GM18858 (cell line): ENCODE measurements around the gene TRPV6.

ENCODE experiments used
- ATAC-seq: cut with Tn5 transposase; IDR thresholded peaks from one replicate; pipeline ENCODE4 v1.9.1; 2021; ENCODE audit not compliant: unreplicated experiment

The TRPV6 gene

DNA sequence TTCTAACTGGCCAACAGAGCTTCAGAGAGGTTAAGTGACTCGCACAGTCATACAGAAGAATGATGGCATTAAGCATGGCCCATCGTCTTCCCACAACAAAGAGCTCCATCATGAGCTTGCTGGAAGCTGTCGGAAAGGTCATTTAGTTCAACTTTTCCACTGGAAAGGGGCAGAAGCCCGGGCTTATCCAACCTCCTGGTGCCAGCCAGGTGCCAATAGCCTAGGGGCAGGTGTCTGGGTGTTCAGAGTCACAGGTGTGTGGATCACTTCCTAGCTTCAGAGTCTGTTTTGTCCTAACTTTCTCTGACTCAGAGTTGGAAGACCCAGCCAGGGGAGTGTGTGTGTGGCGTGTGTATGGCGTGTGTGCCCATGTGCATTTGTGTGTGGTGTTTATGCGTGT is 1.3 kb upstream of the TRPV6 start:
- ATAC-seq = no peak

DNA sequence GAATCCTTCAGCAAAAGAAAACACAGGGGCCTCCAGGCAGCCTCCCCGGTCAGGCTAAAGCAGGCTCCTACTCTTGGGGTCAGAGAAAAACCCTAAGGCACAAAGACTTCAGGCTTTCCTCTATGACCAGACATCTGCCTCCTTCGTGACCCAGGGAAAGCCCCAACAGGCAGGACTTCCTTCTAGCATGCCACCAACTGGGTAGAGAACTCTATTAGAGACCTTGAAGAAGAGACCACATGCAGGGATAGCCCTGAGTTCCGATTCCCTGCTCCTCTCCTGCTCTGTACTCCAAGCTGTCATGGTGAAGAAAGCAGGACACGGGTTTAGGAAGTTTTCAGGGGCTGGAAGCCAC is 1.3 kb downstream of the TRPV6 start:
- no peak for ATAC-seq

DNA sequence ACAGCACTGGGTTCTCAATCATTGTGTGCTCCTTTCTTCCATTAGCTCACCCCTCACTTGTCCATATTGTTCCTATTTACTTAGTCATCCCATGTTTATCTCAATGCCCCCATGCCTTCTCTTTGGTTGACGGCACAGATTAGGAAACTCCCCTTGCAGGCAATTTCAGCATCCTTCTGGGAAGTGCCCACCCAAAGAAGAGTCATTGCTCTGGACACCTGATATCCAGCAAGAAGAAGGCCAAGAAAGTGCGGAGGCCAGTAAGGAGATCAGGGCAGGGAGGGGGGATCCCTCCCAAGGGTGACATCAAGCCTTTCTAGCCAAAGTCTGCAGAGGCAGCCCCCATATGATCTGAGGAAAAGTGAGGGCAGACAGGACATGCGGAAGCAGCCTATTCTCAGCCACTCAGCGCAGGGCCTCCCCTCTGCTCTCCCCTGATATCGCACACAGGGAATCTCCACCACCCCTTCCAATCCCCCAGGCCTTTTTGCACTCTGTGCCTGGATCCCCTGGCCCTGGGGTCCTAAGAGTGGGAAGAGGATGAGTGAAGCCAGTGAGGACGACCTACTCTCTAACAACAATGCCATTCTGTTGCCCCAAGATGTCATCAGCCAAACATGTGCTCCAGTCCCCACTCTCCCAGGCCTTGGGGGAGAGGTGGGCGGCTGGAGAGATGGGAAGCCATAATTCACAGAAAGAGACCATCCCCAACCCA is 1.8 kb downstream of the TRPV6 start:
- ATAC-seq = no peak

DNA sequence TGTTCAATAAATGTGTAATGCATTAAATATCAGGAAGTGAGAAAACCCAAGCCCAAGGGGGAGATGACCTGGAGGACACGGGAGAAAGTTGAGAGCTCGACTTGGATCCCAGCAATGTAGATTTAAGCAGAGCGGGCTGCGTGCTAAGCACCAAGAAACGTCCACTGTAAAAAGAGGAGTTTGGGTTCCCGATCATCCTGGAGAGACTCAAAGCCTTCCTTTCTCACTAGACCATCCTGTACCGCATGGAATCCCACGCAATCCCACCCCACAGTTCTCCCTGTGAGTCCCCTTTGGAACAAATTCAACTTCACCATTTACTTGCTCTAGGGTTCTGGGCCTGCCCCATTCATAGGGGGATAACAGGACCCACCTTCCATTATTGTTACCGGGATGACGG is 2.4 kb downstream of the TRPV6 start:
- no peak for ATAC-seq

DNA sequence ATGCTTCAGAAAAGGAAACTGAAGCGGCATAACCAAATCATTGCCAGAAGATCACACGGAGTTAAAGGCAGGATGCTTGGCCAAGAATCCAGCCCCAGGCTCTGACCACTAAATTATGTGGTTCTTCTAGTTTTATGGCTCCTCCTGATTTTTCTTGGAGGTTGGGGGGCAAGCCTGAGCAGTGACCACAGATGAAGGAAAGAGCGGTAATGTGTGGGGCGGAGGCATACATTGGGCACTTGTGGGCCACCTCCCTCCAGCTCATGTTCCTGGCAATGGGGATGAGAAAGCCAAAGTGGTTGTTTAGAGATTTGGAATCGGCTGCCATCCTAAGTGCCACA is 3.2 kb downstream of the TRPV6 start:
- no peak for ATAC-seq

DNA sequence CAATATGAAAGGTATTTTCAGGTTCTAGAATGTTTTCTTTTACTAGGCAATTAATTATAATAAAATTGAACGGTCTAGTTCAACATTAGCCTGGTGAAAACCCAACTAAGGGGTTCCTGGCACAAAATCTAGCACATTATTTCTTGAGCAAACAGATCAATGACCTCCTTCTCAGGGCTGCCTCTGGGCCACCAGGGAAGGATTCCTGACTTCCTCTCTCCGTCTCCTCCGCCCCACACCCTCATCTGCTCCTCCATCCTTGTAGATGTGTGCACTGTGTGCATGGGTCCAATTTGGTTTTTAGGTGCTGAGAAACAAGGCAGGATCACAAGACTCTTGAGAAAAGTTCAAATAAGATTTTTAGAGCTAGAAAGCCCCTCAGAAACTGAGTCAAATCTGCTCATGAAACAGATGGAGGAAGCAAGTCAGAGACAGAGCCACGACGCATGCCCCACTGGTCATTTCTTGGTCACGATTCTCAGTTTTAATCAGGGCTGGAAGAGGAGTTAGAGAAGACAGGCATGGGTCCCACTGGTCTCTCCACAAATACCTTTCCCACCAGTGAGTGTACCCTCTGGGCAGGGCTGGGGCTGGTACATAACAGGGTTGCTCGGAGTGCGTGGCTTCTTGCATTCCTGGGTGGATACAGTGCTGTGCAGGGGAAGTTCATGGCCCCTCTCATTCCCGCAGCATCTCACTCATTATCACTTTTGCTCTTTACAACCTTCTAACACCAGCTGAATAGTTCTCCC is 3.8 kb downstream of the TRPV6 start:
- ATAC-seq = no peak

DNA sequence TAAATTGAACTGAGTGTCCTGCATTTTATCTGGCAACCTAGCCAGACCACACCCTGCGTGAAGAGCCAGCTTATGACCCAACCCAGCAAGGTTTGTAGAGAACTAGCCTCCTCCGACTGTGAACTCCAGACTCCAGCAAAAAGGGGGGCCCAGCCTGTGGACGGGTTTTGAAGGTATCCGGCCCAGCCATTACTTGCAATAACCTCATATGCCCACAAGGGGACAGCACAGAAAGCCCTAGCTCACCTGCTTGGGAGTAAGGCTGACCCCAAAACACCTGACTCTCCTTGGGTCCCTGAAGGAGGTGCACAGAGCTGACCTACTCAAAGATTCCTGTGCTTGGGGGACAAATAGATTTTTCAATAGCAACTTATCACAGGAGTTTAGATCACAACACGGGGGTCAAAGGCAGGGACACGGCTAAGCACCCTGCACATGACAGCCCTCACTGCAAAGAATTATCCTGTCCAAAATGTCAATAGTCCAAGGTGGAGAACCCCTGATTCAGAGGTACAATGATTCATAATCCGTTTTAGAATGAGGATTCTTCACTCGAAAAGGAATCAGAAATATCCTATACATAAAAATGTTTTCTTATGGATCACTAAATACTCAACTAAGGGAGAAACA is 4.6 kb downstream of the TRPV6 start:
- peak; percentile 54 for ATAC-seq

DNA sequence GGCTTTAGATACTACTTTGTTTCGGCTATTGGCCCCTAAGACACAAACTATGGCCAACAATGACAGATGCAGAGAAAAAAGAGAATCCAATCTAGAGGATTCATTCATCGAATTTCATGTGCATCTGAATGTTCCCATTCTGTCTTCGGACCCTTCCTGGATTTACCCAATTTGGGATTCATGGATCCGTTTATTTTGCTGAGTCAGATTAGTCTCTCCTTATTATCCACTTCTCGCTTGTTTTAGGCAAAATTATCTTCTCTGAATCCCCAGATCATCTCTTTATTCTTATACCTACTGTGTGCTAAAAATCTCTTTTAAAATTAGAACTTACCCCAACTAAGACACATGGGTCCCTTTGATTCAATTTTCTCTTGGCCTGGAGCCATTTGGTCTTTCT is 6.5 kb downstream of the TRPV6 start:
- no peak for ATAC-seq

DNA sequence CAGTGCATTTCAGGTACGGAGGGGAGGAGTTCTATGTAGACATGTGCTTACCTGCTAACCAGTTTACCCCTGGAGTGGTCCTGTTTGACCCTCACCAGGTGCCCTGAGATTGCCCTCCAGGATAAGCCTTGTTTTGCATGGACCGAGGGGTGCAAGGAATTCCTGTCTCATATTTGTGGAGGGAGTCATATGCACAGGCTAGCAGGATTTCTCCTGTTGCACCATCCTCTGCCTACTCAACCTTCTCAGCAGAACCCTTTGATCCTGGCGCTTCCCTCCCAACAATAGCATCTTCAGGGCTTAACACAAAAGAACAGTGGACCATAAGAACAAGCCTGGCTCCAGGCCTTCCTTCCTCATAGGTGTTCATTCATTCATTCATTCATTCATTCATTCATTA is 7.2 kb downstream of the TRPV6 start:
- ATAC-seq = no peak

DNA sequence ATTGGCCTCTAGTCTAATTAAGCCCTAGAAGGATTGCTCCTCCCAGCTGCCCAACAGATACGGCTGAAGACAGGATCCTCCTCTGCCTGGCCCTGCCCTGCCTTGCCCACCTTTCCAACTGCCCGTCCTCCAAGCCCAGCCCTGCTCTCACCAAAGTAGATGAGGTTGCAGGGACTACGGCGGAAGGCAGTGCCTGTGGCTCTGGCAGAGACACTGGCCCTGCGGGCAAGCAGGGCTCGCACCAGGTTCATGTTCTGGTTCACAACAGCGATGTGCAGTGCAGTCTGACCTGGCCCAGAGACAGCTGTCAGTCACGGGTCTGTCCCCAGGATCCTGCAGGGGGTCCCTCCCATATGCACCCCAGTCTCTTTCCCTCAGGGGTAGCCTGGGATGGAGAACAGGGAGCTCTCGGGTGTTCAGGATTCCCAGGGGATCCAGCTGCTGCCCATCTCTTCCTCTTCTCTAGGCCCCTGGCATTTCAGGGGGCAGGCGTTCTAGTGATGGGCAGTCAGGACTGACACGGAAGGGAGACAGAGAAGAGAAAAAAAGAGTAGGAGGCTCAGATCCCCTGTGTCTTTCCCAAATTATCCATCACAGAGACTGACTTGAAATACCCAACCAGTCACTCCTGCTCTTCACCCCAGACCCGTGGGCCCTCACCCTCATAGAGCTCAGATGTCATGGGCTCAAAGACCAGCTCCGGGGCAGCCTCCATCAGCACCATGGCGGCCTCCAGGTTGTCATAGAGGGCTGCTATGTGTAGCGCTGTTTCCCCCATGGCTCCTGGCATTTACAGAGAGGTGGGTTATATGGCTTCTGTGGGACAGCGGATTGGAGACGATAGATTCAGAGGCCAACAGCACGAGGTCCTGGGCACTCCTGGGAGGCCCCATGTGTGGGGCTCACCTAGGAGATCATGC is 8.3 kb downstream of the TRPV6 start:
- ATAC-seq = no peak

DNA sequence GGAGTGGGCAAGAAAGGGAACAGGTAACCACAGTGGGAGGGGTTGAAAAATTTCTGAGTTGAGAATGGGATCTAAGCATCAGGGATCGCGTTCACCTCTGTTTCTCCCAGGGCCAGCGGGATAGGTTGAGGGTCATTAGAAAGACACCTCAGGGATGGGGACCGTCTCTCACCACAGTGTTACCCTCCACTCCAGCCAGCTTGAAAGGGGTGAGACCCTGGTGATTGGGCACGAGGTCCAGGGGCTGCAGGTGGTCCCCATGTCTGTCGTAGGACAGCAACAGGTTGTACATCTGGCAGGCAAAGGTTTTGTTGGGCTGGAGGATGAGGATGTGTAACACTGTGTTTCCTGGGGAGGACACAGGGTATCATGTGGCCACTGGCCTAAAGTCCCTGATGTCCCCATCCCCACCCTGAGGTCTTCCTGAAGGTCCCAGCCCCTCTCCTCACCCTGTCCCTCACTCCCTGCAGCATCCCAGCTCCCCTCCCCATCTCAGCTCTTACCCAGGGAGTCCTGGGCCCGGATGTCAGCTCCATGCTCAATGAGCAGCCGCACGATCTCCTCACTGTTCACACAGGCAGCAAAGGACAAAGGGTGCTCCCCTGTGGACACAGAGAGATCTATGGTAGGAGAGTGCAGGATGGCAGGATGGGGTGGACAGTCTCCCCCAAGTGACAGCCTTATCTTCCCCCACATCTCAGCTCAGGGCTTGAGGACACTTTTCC is 9.1 kb downstream of the TRPV6 start:
- ATAC-seq = no peak

DNA sequence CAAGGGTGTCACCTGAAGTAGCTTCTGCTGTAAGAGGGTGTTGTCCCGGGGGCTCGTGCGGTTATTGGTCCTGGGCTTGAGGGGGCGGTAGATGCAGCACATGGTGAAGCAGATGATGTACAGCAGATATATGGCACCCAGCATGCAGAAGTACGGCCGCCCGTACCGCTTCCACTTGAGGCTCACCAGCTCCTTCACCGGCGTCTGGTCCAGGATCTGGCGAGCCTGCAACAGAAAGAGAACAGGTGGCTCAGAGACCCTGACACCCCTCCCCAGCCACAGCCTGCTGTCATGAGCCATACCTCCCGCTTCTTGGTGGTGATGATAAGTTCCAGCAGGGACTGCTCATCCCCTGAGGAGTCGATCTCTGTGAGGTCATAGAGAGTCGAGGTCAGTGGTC is 10.1 kb downstream of the TRPV6 start:
- no peak for ATAC-seq

DNA sequence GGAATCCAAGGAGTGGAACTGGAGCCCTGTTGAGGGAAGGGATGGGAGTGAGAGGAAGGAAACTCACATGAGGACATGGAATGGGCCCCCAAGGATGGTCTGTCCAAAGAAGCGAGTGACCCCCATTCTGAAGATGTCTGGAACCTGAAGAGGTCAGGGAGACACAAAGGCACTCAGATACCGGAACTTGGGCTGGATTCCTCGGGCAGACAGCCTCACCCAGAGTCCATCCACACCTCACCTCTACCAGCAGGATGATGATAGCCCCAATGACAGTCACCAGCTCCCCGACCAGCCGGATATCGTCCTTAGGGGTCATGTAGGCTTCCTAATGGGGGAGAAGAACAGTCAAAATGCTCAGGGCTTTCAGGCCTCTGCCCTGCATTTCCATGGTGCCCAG is 10.7 kb downstream of the TRPV6 start:
- ATAC-seq = no peak

DNA sequence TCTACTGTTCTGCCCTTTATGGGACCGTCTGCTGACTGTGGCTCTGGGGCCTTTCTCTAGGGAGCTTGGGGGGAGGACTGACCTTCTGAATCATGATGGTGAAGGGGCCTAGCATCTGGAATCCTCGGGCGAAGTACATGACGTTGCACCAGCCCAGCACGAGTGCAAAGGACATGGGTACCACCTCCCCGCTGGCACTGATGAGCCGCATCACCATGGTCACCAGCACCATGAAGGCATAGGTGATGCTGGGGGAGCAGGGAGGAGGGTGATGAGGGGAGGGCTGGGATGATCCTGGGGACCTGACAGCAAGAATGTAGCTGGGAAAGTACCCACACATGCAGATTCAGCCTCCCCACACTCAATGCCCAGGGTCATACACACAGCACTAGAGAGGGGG is 11.1 kb downstream of the TRPV6 start:
- ATAC-seq = no peak

DNA sequence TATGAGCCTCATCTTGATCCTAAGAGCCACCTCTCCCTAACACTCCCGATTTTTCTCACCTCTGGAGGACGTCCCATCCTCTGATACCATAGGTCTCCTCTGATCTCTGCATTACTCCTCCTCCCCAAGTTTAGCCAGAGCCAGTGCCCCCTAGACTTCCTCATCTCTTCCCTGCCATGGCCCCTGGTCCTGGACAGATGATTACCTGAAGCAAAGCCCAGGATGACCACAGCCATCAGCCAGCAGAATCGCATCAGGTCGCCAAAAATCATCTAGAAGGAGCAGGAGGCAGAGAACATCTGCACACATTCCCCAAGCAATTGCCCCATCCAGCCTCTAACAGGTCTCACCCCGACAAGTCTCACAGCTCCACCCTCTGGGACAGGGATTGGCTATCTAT is 11.7 kb downstream of the TRPV6 start:
- ATAC-seq = no peak

DNA sequence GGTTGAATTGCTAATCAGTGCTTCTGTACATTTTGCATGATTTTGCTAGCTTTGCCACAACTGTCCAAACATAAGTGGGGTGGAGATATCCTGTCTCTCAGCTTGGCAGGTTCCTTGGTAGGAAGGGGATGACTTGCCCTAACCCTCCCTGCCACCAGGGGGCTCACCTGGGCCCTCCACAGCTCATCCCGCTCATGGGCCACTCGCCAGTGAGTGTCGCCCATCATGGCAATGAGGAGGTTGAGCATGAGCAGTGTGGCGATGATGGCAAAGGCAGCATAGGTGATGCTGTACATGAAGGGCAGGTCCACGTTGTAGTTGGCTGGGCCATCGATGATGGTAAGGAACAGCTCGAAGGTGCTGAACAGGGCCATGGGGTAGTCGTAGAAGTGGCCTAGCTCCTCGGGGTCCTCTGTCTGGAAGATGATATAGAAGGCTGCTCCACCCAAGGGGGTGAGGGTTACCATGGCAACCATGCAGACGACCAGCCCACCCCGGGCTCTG is 12.2 kb downstream of the TRPV6 start:
- ATAC-seq = no peak

DNA sequence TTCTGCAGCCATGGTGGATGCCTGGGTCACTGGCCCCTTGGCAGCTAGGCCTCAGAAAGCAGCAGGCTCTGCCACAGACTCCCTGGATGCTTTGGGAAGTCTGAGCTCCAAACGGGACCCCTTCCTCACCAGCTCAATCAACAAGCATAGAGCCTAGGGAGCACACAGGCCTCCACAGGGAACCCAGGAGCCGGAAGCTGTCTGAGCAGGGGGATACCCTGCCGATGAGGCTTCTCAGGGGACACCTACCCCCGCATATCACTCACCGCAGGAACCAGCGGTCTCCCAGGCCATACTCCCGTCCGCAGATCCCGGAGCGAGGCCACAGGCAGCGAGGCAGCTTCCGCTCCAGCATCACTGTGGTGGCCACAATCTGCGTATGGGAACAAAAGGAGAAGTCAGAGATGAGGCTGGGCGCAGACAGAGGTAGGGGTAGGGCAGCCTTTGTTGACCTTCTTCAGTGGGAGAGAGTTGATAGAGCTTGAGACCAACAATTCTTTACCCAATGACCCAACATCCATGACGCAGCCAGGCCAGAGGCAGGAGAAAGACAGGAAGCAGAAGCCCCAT is 13.4 kb downstream of the TRPV6 start:
- no peak for ATAC-seq

DNA sequence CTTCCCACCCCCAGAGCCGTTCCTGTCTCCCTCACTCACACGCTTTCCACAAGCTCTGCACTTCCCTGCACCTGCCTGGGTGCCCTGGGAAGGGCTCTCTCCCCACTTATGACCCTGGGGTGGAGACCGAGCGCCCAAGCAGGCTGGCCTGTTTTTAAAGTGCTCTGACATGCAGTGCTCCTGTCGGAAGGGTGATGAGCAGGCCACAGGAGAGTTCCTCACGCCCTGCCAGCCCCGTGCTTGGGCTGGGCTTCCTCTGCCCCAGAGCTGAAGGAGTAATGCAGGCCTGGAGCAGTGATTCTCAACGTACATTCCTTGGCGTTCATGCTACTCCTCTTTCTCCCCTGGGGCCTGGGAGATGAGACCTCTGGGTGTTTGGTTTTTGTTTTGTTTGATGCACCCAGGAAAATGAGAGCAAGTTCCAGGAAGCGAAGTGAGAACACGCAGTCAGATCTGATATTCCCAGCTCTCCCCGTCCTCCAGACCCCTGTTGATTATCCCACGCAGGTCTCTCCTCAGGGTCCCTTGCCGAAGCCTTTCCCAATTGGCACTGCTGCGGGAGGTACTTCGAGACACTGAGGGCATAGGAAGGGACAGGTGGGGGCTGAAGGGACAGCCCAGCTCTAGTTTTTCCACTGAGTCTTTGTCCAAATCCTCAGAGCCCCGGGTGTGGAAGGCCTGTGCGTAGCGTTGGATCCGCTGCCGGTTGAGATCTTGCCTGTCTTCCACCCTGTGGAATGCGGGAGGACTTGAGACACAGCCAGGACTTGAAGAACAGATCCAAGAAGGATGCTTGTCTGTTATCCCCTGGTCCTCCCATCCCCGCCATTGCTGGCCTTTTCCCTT is 14.1 kb downstream of the TRPV6 start:
- no peak for ATAC-seq

DNA sequence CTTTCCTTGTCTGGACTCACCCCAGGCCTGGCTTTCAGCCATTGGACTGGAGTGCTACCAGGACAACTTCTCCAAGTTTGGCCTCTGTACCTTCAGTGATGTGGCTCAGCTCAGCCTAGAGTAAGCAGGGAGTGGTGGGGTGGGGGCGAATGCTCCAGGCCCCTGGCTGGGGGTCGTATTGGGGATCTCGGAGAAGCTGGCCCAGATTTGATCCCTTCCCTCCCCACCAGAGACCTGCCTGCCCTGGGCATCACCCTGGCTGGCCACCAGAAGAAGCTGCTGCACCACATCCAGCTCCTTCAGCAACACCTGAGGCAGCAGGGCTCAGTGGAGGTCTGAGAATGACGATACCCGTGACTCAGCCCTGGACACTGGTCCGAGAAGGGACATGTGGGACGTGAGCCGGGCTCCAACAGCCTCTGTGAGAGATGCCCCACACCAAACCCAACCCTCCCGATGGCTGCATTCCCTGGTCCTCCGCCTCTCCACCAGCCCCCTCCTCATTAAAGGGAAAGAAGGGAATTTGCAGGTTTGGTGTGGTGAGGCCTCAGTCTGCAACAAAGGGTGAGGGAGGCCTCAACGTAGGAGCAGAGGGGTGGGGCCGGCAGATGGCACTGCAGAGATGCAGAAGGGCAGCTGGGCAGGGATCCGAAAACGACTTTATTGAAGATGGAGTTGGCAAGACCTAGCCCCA is 14.8 kb downstream of the TRPV6 start:
- no peak for ATAC-seq
